Measurements from ENCODE around the gene HOXD13.

HOXD13 gene

DNA sequence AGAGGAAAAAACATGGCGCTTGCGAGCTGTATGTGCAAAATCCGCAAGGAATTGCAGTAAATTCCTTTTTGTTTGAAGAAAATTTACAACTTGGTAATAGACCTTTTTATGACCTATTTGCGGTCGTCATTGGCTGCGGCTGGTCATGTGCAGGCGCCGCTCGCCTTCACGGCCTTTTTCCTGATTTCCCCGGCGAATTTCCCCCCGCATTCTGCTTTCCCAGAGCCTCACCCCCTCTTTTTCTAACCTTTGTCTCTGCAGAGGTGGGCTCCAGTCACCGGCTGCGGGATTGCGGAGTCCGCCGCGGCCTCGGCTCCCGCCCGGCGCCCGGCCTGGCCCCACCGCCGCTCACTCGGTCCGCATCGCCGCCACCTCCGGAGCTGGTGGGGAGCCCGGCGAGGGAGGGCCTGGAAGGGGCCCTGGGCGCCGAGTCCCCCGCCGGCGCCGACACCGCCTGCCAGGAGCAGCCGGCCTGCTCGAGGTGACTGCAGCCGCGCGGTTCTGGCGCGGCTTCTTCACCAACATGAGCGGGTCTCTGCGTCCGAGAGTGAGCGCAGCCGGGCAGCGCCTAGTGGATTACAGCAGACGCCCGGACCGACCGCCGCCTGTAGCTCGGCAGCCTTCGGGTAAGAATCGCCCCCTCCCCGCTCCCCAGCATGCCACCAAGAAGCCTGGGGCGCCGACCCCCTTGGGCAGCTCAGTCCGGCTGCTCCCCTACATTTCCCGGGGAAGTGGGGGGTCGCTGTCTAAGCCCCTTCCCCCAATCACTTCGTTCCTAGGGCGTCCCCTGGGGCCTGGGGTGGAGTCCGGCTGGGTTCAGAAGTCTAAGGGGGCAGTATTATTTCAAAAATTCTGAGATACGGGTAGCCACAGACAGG lies 44.1 kb downstream of the HOXD13 start:
- DNase-seq, result no peak

DNA sequence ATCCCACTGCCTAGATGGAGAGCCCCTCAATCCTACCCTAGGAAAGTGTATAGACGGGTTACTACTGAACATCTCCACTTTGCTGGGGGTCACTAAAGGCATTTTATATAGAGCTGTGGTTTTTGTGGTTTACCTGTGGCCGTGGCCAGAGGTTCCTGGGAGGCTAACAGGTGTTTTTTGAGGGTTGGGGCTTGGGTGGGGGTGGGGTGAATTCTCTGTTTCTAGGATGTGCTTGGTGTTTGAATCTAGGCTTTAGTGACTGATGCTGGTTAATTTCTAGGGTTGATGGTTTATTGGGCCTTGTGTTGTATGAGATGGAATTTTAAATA lies 44.7 kb downstream of the HOXD13 start:
- DNase-seq, result no peak

DNA sequence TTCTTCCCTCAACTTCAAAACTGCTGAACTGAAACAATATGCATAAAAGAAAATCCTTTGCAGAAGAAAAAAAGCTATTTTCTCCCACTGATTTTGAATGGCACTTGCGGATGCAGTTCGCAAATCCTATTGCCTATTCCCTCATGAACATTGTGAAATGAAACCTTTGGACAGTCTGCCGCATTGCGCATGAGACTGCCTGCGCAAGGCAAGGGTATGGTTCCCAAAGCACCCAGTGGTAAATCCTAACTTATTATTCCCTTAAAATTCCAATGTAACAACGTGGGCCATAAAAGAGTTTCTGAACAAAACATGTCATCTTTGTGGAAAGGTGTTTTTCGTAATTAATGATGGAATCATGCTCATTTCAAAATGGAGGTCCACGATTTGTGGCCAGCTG lies 45.4 kb downstream of the HOXD13 start:
- DNase-seq, result no peak

DNA sequence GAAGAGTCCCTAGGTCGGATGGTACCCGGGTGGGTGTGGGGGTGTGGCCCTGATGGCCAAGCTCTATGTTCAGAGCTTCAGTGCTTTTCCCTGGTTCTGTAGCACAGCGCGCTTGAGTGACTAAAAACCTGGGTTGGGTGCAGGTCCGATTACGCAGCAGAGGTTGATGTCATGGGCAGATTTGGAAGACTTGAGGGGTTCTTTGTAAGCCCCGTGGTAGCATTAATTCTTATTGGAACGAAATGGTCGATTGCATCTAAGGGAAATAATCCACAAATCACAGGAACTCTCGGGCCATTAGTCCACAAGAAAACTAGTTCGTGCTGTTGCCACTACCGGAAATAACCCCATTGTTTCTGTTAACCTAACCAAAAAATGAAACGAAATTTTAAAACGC lies 46.0 kb downstream of the HOXD13 start:
- DNase-seq, result no peak

DNA sequence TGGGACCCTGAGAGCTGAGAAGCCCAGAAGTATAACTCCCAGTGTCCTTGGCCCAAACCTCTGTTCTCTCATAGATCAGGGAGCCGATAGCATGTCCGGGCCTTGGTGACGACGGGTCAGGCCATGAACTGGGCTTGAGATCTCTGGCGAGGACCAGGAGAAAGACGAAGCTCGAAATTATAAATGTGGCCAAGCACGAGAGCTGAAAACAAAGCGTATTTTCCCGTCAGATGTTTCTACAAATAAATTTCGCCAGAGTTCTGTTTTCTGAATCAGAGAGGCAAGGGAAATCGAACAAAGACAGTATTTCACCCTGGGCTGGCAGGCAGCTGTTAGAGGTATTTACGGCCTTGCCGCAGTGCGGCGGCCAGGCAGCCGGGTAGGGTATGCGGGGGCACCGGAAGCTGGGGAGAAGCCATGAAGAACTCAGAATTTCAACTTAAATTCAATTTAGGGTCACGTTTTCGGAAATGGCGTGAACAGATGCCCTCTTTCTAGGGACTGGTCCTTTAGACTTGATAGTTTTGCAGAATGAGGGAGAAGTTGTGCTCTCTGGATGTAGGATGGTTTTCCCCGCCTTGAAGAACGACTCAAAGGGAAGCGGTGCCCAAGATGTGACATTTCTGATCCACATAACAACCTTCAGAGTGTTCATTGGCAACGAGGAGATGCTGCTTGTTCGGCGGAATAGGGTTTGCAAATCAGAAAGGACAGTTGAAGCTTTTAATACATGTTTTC lies 46.6 kb downstream of the HOXD13 start:
- DNase-seq, result no peak

DNA sequence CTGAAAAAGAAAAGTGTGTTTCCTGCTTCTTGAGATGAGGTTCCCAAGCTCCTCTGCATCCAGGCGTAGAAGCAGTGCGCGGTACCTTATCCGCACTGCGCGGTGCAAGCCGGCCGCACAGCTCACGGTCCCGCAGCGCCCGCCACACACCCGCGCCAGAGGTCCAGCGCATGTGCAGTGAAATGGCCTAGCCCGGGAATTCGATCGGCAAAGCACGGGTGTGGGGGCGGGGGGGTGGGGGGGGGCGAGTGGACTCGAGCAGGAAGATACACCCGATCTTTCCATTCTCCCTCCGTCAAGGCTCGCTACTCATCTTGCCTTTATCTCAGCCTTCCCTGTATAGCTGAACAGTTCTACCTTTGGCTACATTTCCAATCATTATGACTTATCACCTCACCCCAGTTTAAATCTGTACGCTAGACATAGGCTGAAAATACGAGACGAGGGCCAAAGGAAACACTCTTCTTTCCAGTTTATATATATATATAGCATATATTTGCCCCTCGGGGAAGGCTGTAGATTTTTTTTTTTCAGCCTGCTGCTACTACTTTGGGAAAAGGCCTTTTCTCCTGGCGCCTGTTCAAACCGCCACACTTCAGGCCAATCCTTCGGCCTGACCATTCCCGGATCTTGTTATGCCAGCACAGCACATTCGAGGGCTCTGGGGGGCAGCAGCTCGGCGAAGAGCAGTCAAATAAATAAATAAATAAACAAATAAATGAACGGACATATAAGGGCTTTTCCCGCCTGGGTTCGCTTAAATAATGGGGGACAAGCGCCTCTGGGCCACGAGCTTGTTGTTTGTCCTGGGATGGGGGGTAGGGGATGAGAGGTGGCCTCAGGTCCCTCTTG lies 47.4 kb downstream of the HOXD13 start:
- DNase-seq, result no peak

DNA sequence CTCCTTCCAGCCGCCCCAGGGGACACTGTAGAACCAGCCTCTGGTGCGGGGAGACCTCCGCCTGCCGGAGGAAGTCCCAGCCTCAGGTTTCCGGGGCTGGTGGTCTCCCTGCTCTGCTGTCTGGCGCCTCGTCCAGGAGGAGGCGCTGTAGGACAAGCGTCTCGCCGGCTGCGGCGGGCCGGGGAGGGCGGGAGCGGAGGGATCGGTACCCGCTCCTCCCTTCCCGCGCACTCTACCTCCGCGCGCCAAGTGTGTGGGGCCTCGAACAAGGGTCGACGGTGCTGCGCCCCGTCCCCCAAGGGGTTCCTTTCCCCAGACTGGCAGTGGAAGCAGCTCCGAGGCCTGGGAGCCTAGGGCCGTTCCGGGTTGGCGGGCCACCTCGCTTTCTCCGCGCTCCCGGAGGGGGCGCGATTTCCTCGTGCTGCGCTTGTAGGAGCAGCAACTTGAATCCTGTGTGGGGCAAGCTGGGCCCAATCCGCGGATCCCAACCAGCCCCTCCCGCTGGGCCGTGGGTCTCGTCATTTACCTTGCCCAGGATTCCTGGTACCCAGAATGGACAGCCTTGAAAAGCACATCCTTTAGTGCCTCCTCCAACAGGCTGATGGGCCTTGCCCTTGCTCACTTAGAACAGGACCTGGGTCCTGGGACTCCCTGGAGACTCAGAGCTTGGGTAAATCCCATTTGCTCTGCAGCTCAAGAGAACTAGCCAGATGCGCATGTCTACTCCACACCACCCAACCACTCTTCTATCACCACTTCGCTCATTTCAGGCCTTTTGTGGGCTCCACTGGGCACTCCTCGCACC lies 48.2 kb downstream of the HOXD13 start:
- DNase-seq, result peak; percentile 60

DNA sequence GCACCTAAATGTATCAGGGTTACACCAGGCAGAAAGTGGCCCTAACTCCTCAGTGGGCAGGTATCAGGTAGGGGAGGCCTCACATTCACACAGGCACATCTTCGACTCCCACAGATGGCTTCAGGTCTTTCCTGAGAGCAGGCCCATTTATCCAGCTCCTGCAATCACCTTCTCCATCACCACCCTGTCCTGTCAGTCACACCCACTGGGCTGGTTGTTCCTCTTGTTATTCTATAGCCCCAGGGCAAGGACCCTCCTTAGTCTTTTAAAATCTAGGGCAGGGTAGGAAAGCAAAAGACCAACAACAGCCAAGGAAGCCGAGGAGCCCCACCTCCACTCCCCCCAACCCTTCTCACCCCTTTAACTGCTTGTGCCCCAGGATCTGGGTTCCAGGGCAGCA lies 49.8 kb downstream of the HOXD13 start:
- DNase-seq, result no peak

Data from CD4-positive, alpha-beta T cell treated with Interleukin-12 subunit alpha and Interleukin-12 subunit beta, for 1 hour (primary cell).